OCI-LY1 (cell line): ENCODE data around the gene N4BP2L1.

Experiments used
- EZH2 ChIP-seq: fragments of 200-600 bp; sonication (generic), shearing (Covaris generic); IDR thresholded peaks from 2 replicates; pipeline ENCODE4 v1.8.0; 2017; ENCODE audit warnings: borderline replicate concordance, mixed run types, mild to moderate bottlenecking, antibody characterized with exemption, low read length, moderate library complexity, mixed read lengths
- TF ChIP-seq, protein P1 (sequence below): fragments of 200-600 bp; sonication (generic), shearing (Covaris generic); IDR thresholded peaks from 2 replicates; pipeline ENCODE4 v1.5.1; 2017; ENCODE audit warnings: mild to moderate bottlenecking, antibody characterized with exemption, low read length, moderate library complexity, mixed read lengths

DNA sequence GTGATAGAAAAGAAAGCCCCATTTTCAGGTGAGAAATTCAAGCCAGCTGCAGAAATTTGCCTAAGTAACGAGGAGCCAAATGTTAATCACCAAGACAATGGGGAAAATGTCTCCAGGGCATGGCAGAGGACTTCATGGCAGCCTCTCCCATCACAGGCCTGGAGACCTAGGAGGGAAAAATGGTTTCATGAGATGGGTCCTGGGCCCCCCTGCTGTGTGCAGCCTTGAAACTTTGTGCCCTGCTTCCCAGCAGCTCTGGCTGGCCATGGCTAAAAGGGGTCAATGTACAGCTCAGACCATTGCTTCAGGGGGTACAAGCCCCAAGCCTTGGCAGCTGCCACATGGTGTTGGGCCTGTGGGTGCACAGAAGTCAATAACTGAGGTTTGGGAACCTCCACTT, 9.9 kb downstream of the N4BP2L1 start:
- TF ChIP-seq, protein P1, sequence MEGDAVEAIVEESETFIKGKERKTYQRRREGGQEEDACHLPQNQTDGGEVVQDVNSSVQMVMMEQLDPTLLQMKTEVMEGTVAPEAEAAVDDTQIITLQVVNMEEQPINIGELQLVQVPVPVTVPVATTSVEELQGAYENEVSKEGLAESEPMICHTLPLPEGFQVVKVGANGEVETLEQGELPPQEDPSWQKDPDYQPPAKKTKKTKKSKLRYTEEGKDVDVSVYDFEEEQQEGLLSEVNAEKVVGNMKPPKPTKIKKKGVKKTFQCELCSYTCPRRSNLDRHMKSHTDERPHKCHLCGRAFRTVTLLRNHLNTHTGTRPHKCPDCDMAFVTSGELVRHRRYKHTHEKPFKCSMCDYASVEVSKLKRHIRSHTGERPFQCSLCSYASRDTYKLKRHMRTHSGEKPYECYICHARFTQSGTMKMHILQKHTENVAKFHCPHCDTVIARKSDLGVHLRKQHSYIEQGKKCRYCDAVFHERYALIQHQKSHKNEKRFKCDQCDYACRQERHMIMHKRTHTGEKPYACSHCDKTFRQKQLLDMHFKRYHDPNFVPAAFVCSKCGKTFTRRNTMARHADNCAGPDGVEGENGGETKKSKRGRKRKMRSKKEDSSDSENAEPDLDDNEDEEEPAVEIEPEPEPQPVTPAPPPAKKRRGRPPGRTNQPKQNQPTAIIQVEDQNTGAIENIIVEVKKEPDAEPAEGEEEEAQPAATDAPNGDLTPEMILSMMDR: no peak
- no peak for TF ChIP-seq EZH2
